Measurements from ENCODE around the gene SH2B3.
"Not testable (repeated sequence)": the region's sequence is repeated elsewhere in the genome, so short reads cannot be mapped to it uniquely, and the experiment has no call there.

GRCh38 chr12:111373231-111373630 is 32.5 kb upstream of the SH2B3 start:
- TF ChIP-seq CTCF (IDR thresholded peaks at IDR 0.05; ENCODE audit: low read length); EZH2 (optimal IDR thresholded peaks at IDR 0.05; ENCODE audit: low read depth, low read length): not testable (repeated sequence)
